H7 (cell line): ENCODE results near the gene P2RY14. TPM values are rescaled to one million over a fixed set of nuclear protein-coding genes. Genes with fewer than 3 reads are reported as not detected.
"Not testable (repeated sequence)": the region's sequence is repeated elsewhere in the genome, so short reads cannot be mapped to it uniquely, and the experiment has no call there.

Source experiments
- DNase-seq: peaks from one replicate; pipeline ENCODE4 v3.0.0; 2012
- H3K27me3 ChIP-seq: 2 replicates; pipeline ENCODE4 v1.6.0; 2011; ENCODE audit warnings: mild to moderate bottlenecking, low read length; ENCODE audit not compliant: control insufficient read depth, insufficient read depth
- H3K36me3 ChIP-seq: replicated peaks from 2 replicates; pipeline ENCODE4 v1.5.1; 2011; ENCODE audit warnings: low read length; ENCODE audit not compliant: control insufficient read depth, insufficient read depth
- H3K4me3 ChIP-seq: 2 replicates; pipeline ENCODE4 v1.5.1; 2011; ENCODE audit warnings: low read depth, mild to moderate bottlenecking, control low read depth, low read length, moderate library complexity; ENCODE audit not compliant: insufficient read depth
- total RNA-seq: library from RNA; depleted of rRNA; stranded (reverse); fragments of >200 nt; shearing (Covaris generic); gene quantifications from 2 replicates; pipeline ENCODE4 v1.2.3, GENCODE V29; 2014; rRNA removed

The P2RY14 gene
- total RNA-seq, 1 experiment from 2014 or later, result not detected

DNA sequence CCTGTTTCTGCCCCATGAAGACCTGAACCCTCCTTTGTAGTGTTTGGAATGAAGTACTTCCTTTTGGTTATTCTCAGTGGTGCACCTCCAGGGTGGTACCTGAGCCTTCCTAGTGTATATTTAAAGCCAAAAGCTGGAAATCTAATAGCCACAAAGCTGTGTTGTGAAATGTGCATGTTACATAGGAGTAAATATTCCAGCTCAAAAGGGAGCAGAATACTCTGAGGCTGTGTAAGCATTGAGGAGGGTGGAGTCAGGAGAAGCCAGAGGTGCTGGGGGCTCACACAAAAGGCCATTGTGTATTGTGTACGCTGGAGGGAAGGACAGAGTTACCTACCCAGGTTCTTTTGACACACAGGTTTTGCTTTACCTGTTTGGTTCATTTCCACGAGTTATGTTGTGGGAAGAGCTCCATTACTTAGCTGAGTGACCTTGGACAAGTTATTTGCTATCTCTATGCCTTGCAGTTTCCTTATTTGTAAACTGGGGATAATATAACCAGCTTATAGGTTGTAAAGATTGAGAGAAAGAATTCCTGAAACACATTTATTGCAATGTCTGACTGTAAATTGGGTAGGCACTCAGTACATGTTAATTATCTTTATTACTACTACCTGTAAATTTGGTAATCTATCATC lies 100.0 kb downstream of the P2RY14 start:
- DNase-seq, result no peak
- H3K36me3 ChIP-seq, result no peaks in the 10 kb centered on the region
- no peaks in the 10 kb centered on the region for H3K27me3 ChIP-seq
- no peak overlapping the region for H3K4me3 ChIP-seq

DNA sequence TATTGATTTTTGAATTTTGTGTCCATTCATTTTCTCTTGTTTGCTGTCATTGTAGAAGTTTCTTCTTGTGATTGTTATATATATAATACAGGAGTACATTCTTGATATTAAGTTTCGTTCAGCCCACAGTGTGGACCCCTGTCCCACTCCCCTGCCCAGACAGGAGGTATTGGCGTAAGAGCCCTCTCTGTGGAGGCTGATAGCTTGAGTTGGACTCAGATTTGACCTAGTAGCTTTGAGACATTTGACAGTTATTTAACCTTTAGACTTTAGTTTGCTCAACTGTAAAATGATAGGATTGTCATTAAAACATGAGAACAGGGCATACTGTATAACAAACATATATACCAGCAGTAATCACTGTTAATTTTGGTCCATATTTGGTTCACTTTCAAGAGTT lies 102.4 kb downstream of the P2RY14 start:
- DNase-seq, result no peak
- Histone ChIP-seq H3K36me3 (no peaks in the 10 kb centered on the region), H3K27me3 (no peaks in the 10 kb centered on the region), H3K4me3 (no peak overlapping the region)

DNA sequence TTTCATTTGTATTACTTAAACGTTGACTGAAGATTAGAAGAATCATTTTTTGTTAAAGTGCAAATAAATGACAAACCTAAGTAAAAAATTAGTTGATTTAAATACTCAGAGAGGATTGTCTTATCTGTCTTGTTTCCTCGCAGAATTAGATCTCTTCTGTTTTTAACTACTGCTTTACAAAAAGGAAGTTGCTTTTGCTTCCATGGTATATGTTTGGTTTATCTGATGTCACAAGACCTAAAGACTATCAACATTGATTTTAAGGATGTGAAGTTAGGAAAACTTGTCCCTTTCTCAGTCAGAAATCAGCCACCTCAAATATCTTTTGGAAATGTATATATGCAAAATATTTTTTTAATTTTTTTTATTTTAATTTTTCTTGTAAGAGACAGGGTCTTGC lies 104.0 kb downstream of the P2RY14 start:
- no peaks in the 10 kb centered on the region for H3K36me3 ChIP-seq
- no peak overlapping the region for H3K4me3 ChIP-seq
- H3K27me3 ChIP-seq, result no peaks in the 10 kb centered on the region
- no peak for DNase-seq

DNA sequence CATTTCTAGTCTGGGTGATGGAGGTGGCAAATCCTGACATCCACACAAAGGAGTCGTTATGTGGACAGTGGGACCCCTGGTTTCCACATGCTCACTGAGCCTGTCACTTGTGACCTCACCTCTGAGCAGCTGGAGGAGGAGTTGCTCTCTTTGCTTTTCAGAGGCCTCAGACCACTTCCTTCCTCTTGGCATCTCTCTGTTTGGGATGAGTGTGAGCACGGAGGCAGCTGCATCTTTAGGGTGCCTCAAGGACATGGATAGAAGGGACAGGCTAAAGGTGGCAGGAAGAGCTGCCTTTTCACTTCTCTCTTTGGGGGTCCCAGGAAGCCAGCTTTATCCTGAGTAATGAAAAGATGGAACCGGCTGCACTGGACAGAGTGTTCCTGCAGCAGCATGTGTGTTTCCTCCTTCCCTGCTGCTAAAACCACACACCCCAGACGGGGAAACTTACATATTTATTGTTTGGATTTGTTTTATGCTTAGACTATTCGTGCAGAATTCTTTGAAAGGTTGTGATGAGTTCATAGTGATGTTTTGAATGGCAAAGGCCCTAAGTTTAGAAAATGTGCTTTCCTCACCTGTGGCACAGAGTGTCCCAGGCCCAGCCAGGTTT lies 107.1 kb downstream of the P2RY14 start:
- no peaks in the 10 kb centered on the region for H3K36me3 ChIP-seq
- H3K27me3 ChIP-seq, result no peaks in the 10 kb centered on the region
- no peak for DNase-seq
- no peak overlapping the region for H3K4me3 ChIP-seq

DNA sequence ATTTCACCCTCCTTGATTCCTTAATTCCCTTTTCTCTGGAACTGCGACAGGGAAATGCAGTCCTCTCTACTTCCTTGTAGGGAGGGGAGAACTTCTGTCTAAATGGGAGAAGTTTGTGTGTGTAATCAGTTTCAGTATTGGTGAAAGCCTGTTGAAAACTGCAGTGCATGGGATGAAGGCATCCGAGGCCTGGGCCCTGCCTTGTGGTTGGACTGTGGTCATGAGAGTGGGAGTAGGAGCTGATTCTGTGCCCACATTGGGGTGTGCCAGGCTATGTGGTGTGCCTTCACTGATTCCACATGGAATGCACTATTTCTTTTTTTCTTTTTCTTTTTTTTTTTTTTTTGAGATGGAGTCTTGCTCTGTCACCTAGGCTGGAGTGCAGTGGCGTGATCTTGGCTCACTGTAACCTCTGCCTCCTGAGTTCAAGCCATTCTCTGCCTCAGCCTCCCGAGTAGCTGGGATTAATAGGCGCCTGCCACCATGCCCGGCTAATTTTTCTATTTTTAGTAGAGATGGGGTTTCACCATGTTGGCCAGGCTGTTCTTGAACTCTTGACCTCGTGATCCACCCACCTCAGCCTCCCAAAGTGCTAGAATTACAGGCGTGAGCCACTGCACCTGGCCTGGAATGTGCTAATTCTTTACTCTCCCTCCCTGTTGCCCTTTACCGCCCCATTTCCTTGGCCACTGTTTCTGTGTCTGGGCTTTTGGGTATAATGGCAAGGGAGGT lies 108.2 kb downstream of the P2RY14 start:
- not testable (repeated sequence) for H3K27me3 ChIP-seq, H3K36me3 ChIP-seq, DNase-seq, H3K4me3 ChIP-seq

DNA sequence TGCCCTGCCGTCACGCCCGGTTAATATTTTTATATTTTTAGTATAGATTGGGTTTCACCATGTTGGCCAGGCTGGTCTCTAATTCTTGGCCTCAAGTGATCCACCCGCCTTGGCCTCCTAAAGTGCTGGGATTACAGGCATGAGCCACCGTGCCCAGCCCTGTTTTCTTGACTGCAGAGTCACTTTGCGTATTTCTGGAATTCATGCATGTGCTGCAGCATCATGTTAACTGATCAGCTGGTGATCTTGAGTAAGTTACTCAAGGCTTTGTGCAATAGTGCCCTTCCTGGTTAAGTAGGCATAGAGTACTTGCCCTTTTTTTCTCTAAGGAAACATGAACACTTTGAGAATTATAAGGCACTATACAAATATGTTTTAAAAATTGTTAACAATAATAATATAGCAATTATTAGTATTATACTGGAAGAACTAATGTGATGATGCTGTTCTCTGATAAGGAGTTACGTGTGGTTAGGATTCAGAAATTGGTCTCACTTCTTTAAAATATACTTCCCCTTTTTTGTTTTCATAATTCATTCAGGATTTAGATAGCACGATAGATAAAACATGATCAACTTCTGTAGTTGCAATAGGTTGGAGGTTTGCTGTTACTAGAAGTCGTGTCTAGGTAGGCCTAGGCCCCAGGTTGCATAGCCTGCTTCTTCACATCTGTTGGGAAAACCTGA lies 108.9 kb downstream of the P2RY14 start:
- H3K4me3 ChIP-seq, result no peak overlapping the region
- no peaks in the 10 kb centered on the region for H3K27me3 ChIP-seq
- DNase-seq, result no peak
- no peaks in the 10 kb centered on the region for H3K36me3 ChIP-seq

DNA sequence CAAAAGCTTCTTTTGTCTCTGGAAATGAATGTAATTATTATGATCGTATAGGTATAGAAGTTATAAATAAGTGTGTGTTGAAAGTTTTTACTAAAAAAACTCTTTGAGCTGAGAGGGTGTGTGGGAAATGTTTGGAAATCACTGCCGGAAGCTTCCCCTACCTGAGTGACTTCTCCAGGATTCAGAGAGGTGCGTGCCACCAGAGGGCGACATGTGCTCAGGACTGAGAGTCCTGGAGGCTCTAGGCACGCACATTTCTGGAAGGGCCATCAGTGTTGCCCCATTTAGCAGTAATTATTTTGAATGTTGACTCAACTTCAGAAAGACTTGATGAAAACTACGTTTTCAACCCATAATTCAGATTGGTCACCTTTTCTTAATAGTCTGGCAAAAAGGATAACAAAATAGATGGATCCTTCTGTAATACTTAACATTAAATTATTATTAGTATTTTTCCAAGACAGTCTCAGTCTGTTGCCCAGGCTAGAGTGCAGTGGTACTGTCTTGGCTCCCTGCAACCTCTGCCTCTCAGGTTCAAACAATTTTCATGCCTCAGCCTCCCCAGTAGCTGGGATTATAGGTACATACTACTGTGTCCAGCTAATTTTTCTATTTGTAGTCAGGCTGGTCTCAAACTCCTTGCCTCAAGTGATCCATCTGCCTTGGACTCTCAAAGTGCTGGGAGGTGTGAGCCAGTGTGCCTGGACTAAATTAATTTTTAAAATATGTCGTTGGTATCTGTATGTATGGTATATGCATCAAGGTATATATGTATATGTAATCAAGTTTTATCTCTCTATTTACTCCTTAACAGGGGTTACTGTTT lies 109.9 kb downstream of the P2RY14 start:
- Histone ChIP-seq H3K36me3 (peaks cover 1% of the 10 kb centered on the region; the same call in 1 of the 2 replicates), H3K4me3 (no peak overlapping the region), H3K27me3 (no peaks in the 10 kb centered on the region)
- DNase-seq, result peak; percentile 66

DNA sequence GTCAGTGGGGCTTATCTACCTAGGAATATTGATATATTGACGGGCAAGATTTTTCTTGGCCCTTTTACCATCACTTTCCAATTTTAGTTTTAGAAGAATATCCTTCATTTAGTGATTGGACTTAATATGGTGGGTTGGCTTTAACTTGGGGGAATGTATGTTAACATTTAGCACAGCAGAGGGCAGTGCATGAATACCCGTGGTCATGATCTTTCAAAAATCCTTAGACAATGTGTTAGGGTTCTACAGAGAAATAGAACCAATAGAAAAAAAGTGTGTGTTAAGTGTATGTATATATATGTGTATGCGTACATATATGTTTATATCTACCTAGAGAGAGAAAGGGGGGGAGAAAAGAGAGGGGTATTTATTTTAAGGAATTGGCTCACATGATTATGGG lies 112.2 kb downstream of the P2RY14 start:
- no peak overlapping the region for H3K4me3 ChIP-seq
- H3K27me3 ChIP-seq, result no peaks in the 10 kb centered on the region
- peaks cover 1% of the 10 kb centered on the region; the same call in 1 of the 2 replicates for H3K36me3 ChIP-seq
- DNase-seq, result no peak

DNA sequence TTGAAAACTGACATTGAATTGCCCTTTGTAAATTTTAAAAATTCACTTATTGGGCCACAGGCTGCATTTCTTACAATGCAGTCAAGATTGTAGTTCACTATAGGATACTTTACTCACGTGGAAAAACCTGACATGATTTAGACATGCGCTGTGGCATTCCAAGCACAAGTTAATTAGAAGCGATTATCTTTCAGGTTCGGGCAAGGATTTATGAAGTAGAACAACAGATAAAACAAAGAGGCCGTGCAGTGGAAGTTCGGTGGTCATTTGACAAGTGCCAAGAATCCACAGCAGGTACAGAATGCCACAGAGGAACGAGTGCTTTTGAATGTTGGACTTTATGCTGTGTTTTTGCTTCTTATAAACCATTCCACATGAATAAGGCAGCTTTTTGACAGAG lies 113.1 kb downstream of the P2RY14 start:
- Histone ChIP-seq H3K36me3 (peaks cover 1% of the 10 kb centered on the region; the same call in 1 of the 2 replicates), H3K27me3 (no peaks in the 10 kb centered on the region), H3K4me3 (no peak overlapping the region)
- DNase-seq, result no peak

Other genes starting within 250 kb of the P2RY14 start
- gene MED12L, start 192.9 kb downstream of the P2RY14 start, total RNA-seq, result 7.9 and 8.0 TPM in 2 replicates
- not detected in 2 replicates for gene GPR171, start 75.3 kb downstream of the P2RY14 start, total RNA-seq
- gene GPR87, start 38.3 kb upstream of the P2RY14 start, total RNA-seq, result 0.21 TPM in 1 of 2 replicates, not detected in the other
- gene P2RY13, start 51.0 kb upstream of the P2RY14 start, total RNA-seq, result not detected in 2 replicates
- gene P2RY12, start 106.2 kb upstream of the P2RY14 start, total RNA-seq, result 0.10 TPM in 1 of 2 replicates, not detected in the other
- gene IGSF10, start 182.5 kb upstream of the P2RY14 start, total RNA-seq, result 0.04 and 0.21 TPM in 2 replicates